IMR-90 (cell line): ENCODE results near the gene KAT7. TPM values are rescaled to one million over a fixed set of nuclear protein-coding genes. Genes with fewer than 3 reads are reported as not detected.

Experiments used
- ATAC-seq: fragments of 200-7000 bp; cut with Tn5 transposase; 2 replicates; pipeline ENCODE4 v1.9.1; 2020; ENCODE audit warnings: low read depth, mild to moderate bottlenecking, moderate library complexity
- BruUV-seq: library from RNA; stranded (reverse); fragments of 400-500 nt; replicated peaks from 2 replicates; lab custom pipeline; 2021; lab: Mats Ljungman, UMichigan
- CTCF ChIA-PET: fragments of 300-600 bp; formaldehyde crosslinking; extraction: SDS; loops from one replicate; lab custom pipeline; 2021; ENCODE audit warnings: antibody characterized with exemption; lab: Yijun Ruan, JAX
- POLR2A ChIA-PET: fragments of 300-600 bp; sonication (Branson Sonifier 250); formaldehyde crosslinking; loops from one replicate; lab custom pipeline; 2022; ENCODE audit warnings: antibody characterized with exemption; ENCODE audit not compliant: unreplicated experiment; lab: Charles Lee
- DNase-seq: peaks from one replicate; pipeline ENCODE4 v3.0.0; 2013
- H2AFZ ChIP-seq: replicated peaks from 2 replicates; pipeline ENCODE3; 2013; ENCODE audit warnings: low read length, mild to moderate bottlenecking; ENCODE audit not compliant: poor library complexity
- H2AK5ac ChIP-seq: 2 replicates; pipeline ENCODE4 v1.6.1; 2013; ENCODE audit warnings: low read depth, low read length, inconsistent platforms
- H2AK9ac ChIP-seq: replicated peaks from 2 replicates; pipeline ENCODE3; 2013; ENCODE audit warnings: mild to moderate bottlenecking, low read depth, low read length, moderate library complexity; ENCODE audit not compliant: poor library complexity
- H2BK120ac ChIP-seq: 2 replicates; pipeline ENCODE4 v1.6.1; 2013; ENCODE audit warnings: low read depth, low read length, inconsistent platforms
- H2BK15ac ChIP-seq: 3 replicates; pipeline ENCODE4 v1.6.1; 2013; ENCODE audit warnings: low read depth, low read length, inconsistent platforms
- H2BK20ac ChIP-seq: 2 replicates; pipeline ENCODE4 v1.6.1; 2013; ENCODE audit warnings: low read depth, mild to moderate bottlenecking, inconsistent platforms, low read length, moderate library complexity
- H2BK5ac ChIP-seq: 2 replicates; pipeline ENCODE4 v1.6.1; 2013; ENCODE audit warnings: mild to moderate bottlenecking, low read depth, low read length, inconsistent platforms; ENCODE audit not compliant: poor library complexity, severe bottlenecking
- H3K14ac ChIP-seq: replicated peaks from 2 replicates; pipeline ENCODE4 v1.6.1; 2013; ENCODE audit warnings: low read depth, low read length, inconsistent platforms
- H3K18ac ChIP-seq: 2 replicates; pipeline ENCODE4 v1.6.1; 2013; ENCODE audit warnings: low read depth, low read length, control low read depth
- H3K23ac ChIP-seq: 2 replicates; pipeline ENCODE4 v1.6.1; 2013; ENCODE audit warnings: low read depth, low read length, inconsistent platforms
- H3K27ac ChIP-seq: 2 replicates; pipeline ENCODE4 v1.5.1; 2013; ENCODE audit warnings: mild to moderate bottlenecking, control low read depth, low read length; ENCODE audit not compliant: insufficient read depth
- H3K27me3 ChIP-seq: 2 replicates; pipeline ENCODE4 v1.6.1; 2013; ENCODE audit warnings: low read length; ENCODE audit not compliant: control insufficient read depth, insufficient read depth
- H3K36me3 ChIP-seq: 2 replicates; pipeline ENCODE4 v1.6.1; 2013; ENCODE audit warnings: low read length, mixed read lengths; ENCODE audit not compliant: control insufficient read depth, insufficient read depth
- H3K4ac ChIP-seq: 2 replicates; pipeline ENCODE4 v1.6.1; 2013; ENCODE audit warnings: low read depth, low read length, inconsistent platforms
- H3K4me1 ChIP-seq: 2 replicates; pipeline ENCODE4 v1.6.1; 2013; ENCODE audit warnings: low read length, mixed read lengths; ENCODE audit not compliant: control insufficient read depth, insufficient read depth
- H3K4me2 ChIP-seq: 2 replicates; pipeline ENCODE4 v1.6.1; 2013; ENCODE audit warnings: low read depth, mild to moderate bottlenecking, control low read depth, low read length, moderate library complexity
- H3K4me3 ChIP-seq: 2 replicates; pipeline ENCODE4 v1.5.1; 2013; ENCODE audit warnings: low read depth, mild to moderate bottlenecking, control low read depth, low read length, moderate library complexity; ENCODE audit not compliant: insufficient read depth
- H3K56ac ChIP-seq: 2 replicates; pipeline ENCODE4 v1.6.1; 2013; ENCODE audit warnings: low read length, inconsistent platforms; ENCODE audit not compliant: insufficient read depth; ENCODE audit errors: extremely low read depth
- H3K79me1 ChIP-seq, 2 experiments: 2 replicates each; pipeline ENCODE4 v1.6.1; 2013; ENCODE audit warnings: low read length in 2 of 2, inconsistent platforms in 1 of 2, low read depth in 1 of 2
- H3K9ac ChIP-seq: 2 replicates; pipeline ENCODE4 v1.6.1; 2013; ENCODE audit warnings: low read depth, low read length, control low read depth
- H3K9me1 ChIP-seq: 2 replicates; pipeline ENCODE4 v1.6.1; 2013; ENCODE audit warnings: low read length, inconsistent platforms; ENCODE audit not compliant: insufficient read depth
- H3K9me3 ChIP-seq: 2 replicates; pipeline ENCODE4 v1.6.1; 2013; ENCODE audit warnings: low read length; ENCODE audit not compliant: control insufficient read depth, insufficient read depth
- H4K20me1 ChIP-seq: 2 replicates; pipeline ENCODE4 v1.6.1; 2013; ENCODE audit warnings: low read length, inconsistent platforms; ENCODE audit not compliant: insufficient read depth
- H4K5ac ChIP-seq: 2 replicates; pipeline ENCODE4 v1.6.1; 2013; ENCODE audit warnings: mild to moderate bottlenecking, low read depth, low read length, control low read depth
- H4K8ac ChIP-seq, 2 experiments: 2 replicates each; pipeline ENCODE4 v1.6.1; 2013; ENCODE audit warnings: low read depth in 2 of 2, low read length in 2 of 2, control low read depth in 1 of 2, inconsistent platforms in 1 of 2
- H4K91ac ChIP-seq: 2 replicates; pipeline ENCODE4 v1.6.1; 2013; ENCODE audit warnings: low read depth, low read length, inconsistent platforms; ENCODE audit not compliant: insufficient read depth
- BHLHE40 ChIP-seq: fragments of 150-350 bp; IDR thresholded peaks from 2 replicates; pipeline ENCODE4 v1.6.1; 2016; ENCODE audit warnings: mild to moderate bottlenecking, low read depth, low read length
- CEBPB ChIP-seq: IDR thresholded peaks from 2 replicates; pipeline ENCODE4 v1.6.1; 2012; ENCODE audit warnings: low read depth, low read length, improper control_type of control experiment
- MAFK ChIP-seq: IDR thresholded peaks from 2 replicates; pipeline ENCODE4 v1.6.1; 2012; ENCODE audit warnings: low read depth, low read length, improper control_type of control experiment
- MAZ ChIP-seq: IDR thresholded peaks from 2 replicates; pipeline ENCODE4 v1.6.1; 2012; ENCODE audit warnings: low read depth, mild to moderate bottlenecking, low read length, improper control_type of control experiment, moderate library complexity, borderline replicate concordance
- RCOR1 ChIP-seq: IDR thresholded peaks from 2 replicates; pipeline ENCODE4 v1.6.1; 2012; ENCODE audit warnings: mild to moderate bottlenecking, low read length, improper control_type of control experiment; ENCODE audit not compliant: insufficient replicate concordance
- RFX5 ChIP-seq: IDR thresholded peaks from 2 replicates; pipeline ENCODE4 v1.8.0; 2012; ENCODE audit warnings: low read depth, mild to moderate bottlenecking, low read length, moderate library complexity
- USF2 ChIP-seq: fragments of 150-350 bp; IDR thresholded peaks from 2 replicates; pipeline ENCODE4 v1.6.1; 2017; ENCODE audit warnings: mild to moderate bottlenecking, antibody characterized with exemption, low read length, low read depth
- WGBS, 2 experiments: methylation state at CpG; one replicate each; pipeline versions ENCODE4 v1.1.5 to v1.1.7; 2013; ENCODE audit warnings: missing lambda C conversion rate in 2 of 2; ENCODE audit not compliant: insufficient read length in 1 of 2; ENCODE audit errors: extremely low coverage in 2 of 2; 5-methylcytosine and 5-hydroxymethylcytosine counted together
- dilution Hi-C: fragments of 300-500 bp; cut with HindIII; formaldehyde crosslinking; loops from one replicate; pipeline ENCODE4 v1.14.3; 2018; ENCODE audit warnings: low sequenced_read_pairs; ENCODE audit not compliant: unreplicated experiment
- in situ Hi-C: fragments of 300-500 bp; cut with MboI; formaldehyde crosslinking; loops from 3 replicates; pipeline ENCODE4 v1.14.3; 2019; ENCODE audit warnings: low sequenced_read_pairs, inconsistent platforms, mixed read lengths
- intact Hi-C: fragments of 100-400 bp; cut with micrococcal nuclease; formaldehyde crosslinking; loops from 2 replicates; pipeline ENCODE4 v1.10.0; 2022
- polyA plus RNA-seq, 3 experiments: library from polyadenylated mRNA; depleted of rRNA; stranded (reverse); fragments of >200 nt; gene quantifications; 2 replicates each; pipeline ENCODE4 v1.2.3, GENCODE V29; 2012; ENCODE audit warnings: low replicate concordance in 1 of 3
- total RNA-seq: library from RNA; depleted of rRNA; stranded (reverse); fragments of >200 nt; gene quantifications from 2 replicates; pipeline ENCODE4 v1.2.3, GENCODE V29; 2012
- TF ChIP-seq, protein P1 (sequence below): fragments of 150-350 bp; IDR thresholded peaks from 2 replicates; pipeline ENCODE4 v1.6.1; 2016; ENCODE audit warnings: low read depth, mild to moderate bottlenecking, low read length, moderate library complexity, borderline replicate concordance

Gene KAT7
- total and polyA plus RNA-seq, 2 of the 4 experiments (the other 2 are of a cell fraction): 16.9 to 21.9 TPM

- no peaks in the 10 kb centered on the region for H3K4me1 ChIP-seq
- no peak overlapping the region for H3K27ac ChIP-seq
- no peak overlapping the region for H4K8ac ChIP-seq
- H3K9ac ChIP-seq: no peak overlapping the region
- no peak overlapping the region for H4K5ac ChIP-seq
- H3K27me3 ChIP-seq: peaks cover 1% of the 10 kb centered on the region; the same call in 1 of the 2 replicates
- no CpG with 5 or more reads among the region's 3 CpGs for WGBS, 2 experiments
- no peak overlapping the region for H2BK5ac ChIP-seq
- H4K91ac ChIP-seq: no peak overlapping the region
- no peak overlapping the region for H2BK20ac ChIP-seq
- H3K14ac ChIP-seq: no peak overlapping the region
- H3K36me3 ChIP-seq: no peaks in the 10 kb centered on the region
- H3K9me3 ChIP-seq: no peaks in the 10 kb centered on the region
- H3K18ac ChIP-seq: no peak overlapping the region
- H2AK5ac ChIP-seq: no peak overlapping the region
- no peak overlapping the region for H3K4me3 ChIP-seq
- no peak overlapping the region for H3K4ac ChIP-seq
- no peak overlapping the region for H2AK9ac ChIP-seq
- H4K20me1 ChIP-seq: no peaks in the 10 kb centered on the region
- BruUV-seq: no TSS peak
- no peak overlapping the region for H2BK120ac ChIP-seq
- dilution Hi-C loops (no loop called here), intact Hi-C loops (no loop called here), in situ Hi-C loops (no loop called here)
- H3K23ac ChIP-seq: no peak overlapping the region
- ATAC-seq (no peak), DNase-seq (no peak)
- ChIA-PET POLR2A (no interaction called here), CTCF (interaction anchor here (0.6 kb wide), 1 partner anchor 406 kb away, joined by 7 read pairs; no protein-coding TSS in a partner anchor)
- H3K4me2 ChIP-seq: no peak overlapping the region
- TF ChIP-seq USF2: no peak
- TF ChIP-seq, protein P1, sequence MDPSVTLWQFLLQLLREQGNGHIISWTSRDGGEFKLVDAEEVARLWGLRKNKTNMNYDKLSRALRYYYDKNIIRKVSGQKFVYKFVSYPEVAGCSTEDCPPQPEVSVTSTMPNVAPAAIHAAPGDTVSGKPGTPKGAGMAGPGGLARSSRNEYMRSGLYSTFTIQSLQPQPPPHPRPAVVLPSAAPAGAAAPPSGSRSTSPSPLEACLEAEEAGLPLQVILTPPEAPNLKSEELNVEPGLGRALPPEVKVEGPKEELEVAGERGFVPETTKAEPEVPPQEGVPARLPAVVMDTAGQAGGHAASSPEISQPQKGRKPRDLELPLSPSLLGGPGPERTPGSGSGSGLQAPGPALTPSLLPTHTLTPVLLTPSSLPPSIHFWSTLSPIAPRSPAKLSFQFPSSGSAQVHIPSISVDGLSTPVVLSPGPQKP: no peak
- TF ChIP-seq BHLHE40: no peak
- TF ChIP-seq CEBPB: no peak
- TF ChIP-seq MAFK: no peak
- no peak for TF ChIP-seq RFX5
- TF ChIP-seq MAZ: no peak
- TF ChIP-seq RCOR1: no peak
- no peak overlapping the region for H2BK15ac ChIP-seq
- H3K9me1 ChIP-seq: 0 out of 2 replicates have a peak, but pooled peaks cover 3% of the 10 kb centered on the region
- no peak overlapping the region for H3K56ac ChIP-seq
- no peak overlapping the region for H2AFZ ChIP-seq
- no peaks in the 10 kb centered on the region for H3K79me1 ChIP-seq
These were observed 40.3 kb upstream of the KAT7 start for GRCh38 chr17:49748223-49748622.
